Psoas muscle (tissue), 8 donors: Measurements from ENCODE around the gene NFIC. TPM values are rescaled to one million over a fixed set of nuclear protein-coding genes. Genes with fewer than 3 reads are reported as not detected.
"Not testable (repeated sequence)": the region's sequence is repeated elsewhere in the genome, so short reads cannot be mapped to it uniquely, and the experiment has no call there.

Source experiments
- ATAC-seq, 4 donors: fragments of 200-7000 bp; cut with Tn5 transposase; one replicate each; pipeline ENCODE4 v1.9.1; 2020; ENCODE audit warnings: moderate library complexity in 3 of 4, mild to moderate bottlenecking in 2 of 4
- DNase-seq, 2 donors: peaks; one replicate each; pipeline ENCODE4 v3.0.0-alpha.2; 2020
- H3K27ac ChIP-seq: fragments of 200-600 bp; one replicate; pipeline ENCODE4 v1.8.0; 2022
- H3K27me3 ChIP-seq, 3 donors: fragments of 200-600 bp in 1 of 3; one replicate each; pipeline versions ENCODE4 v1.6.1 to v1.8.0; 2013 to 2022; ENCODE audit warnings: low read length in 2 of 3, mild to moderate bottlenecking in 2 of 3, moderate library complexity in 1 of 3; ENCODE audit not compliant: insufficient read depth in 3 of 3
- H3K36me3 ChIP-seq, 2 donors: fragments of 200-600 bp in 1 of 2; one replicate each; pipeline versions ENCODE4 v1.6.1 to v1.8.0; 2013 to 2022; ENCODE audit warnings: low read depth in 1 of 2, mild to moderate bottlenecking in 1 of 2, moderate library complexity in 1 of 2; ENCODE audit not compliant: insufficient read depth in 1 of 2
- H3K4me1 ChIP-seq: fragments of 200-600 bp; one replicate; pipeline ENCODE4 v1.8.0; 2022
- H3K4me3 ChIP-seq: fragments of 200-600 bp; one replicate; pipeline ENCODE4 v1.8.0; 2022; ENCODE audit warnings: mild to moderate bottlenecking
- H3K9me3 ChIP-seq: fragments of 200-600 bp; one replicate; pipeline ENCODE4 v1.8.0; 2022
- WGBS, 3 donors: extraction: QIAGEN DNeasy Blood & Tissue Kit; methylation state at CpG; one replicate each; pipeline versions ENCODE4 v1.1.6 to v1.1.7; 2013; 5-methylcytosine and 5-hydroxymethylcytosine counted together
- intact Hi-C, 2 donors: fragments of 100-400 bp; cut with DNase I; formaldehyde crosslinking; loops; one replicate each; pipeline versions ENCODE4 v1.11.0 to v1.14.2; 2022
- polyA plus RNA-seq, 3 donors: library from polyadenylated mRNA; stranded (reverse); fragments of 200-250 nt; gene quantifications; one replicate each; pipeline ENCODE4 v1.2.3, GENCODE V29; 2013
- total RNA-seq, 4 donors: library from RNA; stranded (reverse); fragmentation: NEBNext Ultra II Directional in 2 of 4; extraction: Animal tissue kit (Norgen Biotek cat#: 25700) in 2 of 4; gene quantifications; one replicate each; pipeline versions ENCODE4 v1.2.1 to v1.2.4, GENCODE V29; 2021 to 2023
- TF ChIP-seq, protein P1 (sequence below): fragments of 200-600 bp; IDR thresholded peaks from one replicate; pipeline ENCODE4 v1.8.0; 2022; ENCODE audit warnings: antibody characterized with exemption
- donor health status: healthy with polysubstance abuse.
- donor health status: DM: no; HTN: no; CAD: no; lungs with moderate emphysema.
- donor health status: Bipolar disorder and iron deficiency.
- donor health status: healthy.
- donor health status: DM: yes; HTN: yes; CAD: no.
- donor health status: DM: no; HTN: no; CAD: no.
- donor health status: DM: no; HTN: no; CAD: no.
- donor health status: DM: yes; HTN: yes; CAD: no.

Gene NFIC
- total and polyA plus RNA-seq, 7 donors = 100.0 to 439 (median 270) TPM

GRCh38 chr19:3345850-3346460, 20.4 kb upstream of the NFIC start:
- ATAC-seq (peak in 1 of 4 donors; percentile 13), DNase-seq (no peak)
- Histone ChIP-seq H3K4me1 (peaks cover 23% of the 10 kb centered on the region), H3K36me3 (no peaks in the 10 kb centered on the region), H3K9me3 (no peaks in the 10 kb centered on the region), H3K27me3 (no peaks in the 10 kb centered on the region), H3K4me3 (no peak overlapping the region), H3K27ac (peak overlapping the region; percentile 53)
- intact Hi-C loops = loop anchor here (5.0 kb wide), 1 partner anchor 86 kb away; no protein-coding TSS in a partner anchor
- TF ChIP-seq, protein P1, sequence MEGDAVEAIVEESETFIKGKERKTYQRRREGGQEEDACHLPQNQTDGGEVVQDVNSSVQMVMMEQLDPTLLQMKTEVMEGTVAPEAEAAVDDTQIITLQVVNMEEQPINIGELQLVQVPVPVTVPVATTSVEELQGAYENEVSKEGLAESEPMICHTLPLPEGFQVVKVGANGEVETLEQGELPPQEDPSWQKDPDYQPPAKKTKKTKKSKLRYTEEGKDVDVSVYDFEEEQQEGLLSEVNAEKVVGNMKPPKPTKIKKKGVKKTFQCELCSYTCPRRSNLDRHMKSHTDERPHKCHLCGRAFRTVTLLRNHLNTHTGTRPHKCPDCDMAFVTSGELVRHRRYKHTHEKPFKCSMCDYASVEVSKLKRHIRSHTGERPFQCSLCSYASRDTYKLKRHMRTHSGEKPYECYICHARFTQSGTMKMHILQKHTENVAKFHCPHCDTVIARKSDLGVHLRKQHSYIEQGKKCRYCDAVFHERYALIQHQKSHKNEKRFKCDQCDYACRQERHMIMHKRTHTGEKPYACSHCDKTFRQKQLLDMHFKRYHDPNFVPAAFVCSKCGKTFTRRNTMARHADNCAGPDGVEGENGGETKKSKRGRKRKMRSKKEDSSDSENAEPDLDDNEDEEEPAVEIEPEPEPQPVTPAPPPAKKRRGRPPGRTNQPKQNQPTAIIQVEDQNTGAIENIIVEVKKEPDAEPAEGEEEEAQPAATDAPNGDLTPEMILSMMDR = no peak
- WGBS, 3 donors = 47 to 59% (median 52%) methylated on average over 15 of the region's 15 CpGs

DNA sequence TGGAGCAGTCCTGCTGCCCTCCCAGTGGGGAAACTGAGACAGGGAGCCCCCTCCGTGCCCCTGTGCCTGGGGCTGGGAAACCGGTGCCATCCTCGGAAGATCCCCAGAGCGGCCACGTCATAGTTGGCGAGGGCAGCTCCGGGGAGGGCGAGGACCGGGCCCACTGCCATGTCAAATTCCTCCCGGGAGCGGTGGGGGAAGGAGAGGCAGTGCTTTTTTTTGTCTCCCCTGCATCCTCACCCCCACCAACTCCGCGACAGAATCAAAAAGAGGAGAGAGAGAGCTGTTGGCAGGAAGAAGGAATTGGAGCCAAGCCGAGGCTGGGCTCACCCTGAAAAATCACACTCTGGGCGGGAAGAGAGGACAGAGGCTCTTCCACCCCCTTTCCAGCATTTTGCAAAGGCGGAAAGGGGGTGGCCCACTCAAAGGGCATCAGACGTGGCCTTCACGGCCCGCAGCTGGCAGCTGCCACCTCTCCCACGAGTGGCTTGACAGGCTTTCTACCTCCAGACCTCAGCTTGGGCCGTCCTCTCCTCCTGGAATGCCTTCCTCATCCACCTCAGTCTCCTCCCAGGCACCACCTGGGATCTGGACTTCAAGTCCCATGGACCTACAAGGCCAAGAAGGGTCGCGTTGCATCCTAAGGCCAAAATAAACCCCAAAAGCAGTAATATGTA, 19.6 kb upstream of the NFIC start:
- H3K4me1 ChIP-seq = peaks cover 23% of the 10 kb centered on the region
- H3K27ac ChIP-seq = peak overlapping the region; percentile 53
- H3K36me3 ChIP-seq = no peaks in the 10 kb centered on the region
- DNase-seq (peak; percentile 81 to 89), ATAC-seq (peak; percentile 22 to 61 (median 38))
- TF ChIP-seq, protein P1 = no peak
- intact Hi-C loops = loop anchor here (5.0 kb wide), 1 partner anchor 85 kb away; no protein-coding TSS in a partner anchor
- no peaks in the 10 kb centered on the region for H3K27me3 ChIP-seq
- H3K9me3 ChIP-seq = no peaks in the 10 kb centered on the region
- whole genome bisulfite sequencing, 3 donors = 12 to 22% (median 18%) methylated on average over 22 to 23 of the region's 23 CpGs
- H3K4me3 ChIP-seq = no peak overlapping the region

DNA sequence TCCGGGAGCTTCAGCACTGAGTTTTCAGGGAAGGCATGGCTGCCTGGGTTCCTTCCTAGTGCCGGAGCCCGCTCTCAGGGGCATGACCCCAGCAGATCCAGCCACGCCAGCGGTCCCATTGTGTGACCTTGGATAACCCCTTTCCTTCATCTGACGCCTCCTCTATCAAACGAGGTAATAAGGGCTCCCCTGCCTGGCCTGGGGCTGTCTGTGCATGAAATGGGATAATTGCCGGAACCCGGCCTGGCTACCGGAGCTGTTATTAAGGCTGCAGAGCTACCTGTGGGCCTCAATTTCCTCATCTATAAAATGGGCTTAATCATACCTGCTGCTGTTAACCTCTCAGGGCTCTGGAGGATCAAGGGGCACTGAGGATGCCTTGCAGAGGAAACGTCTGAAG, 18.3 kb upstream of the NFIC start:
- TF ChIP-seq, protein P1 = no peak
- ATAC-seq (no peak), DNase-seq (no peak)
- Histone ChIP-seq H3K4me1 (peaks cover 22% of the 10 kb centered on the region), H3K4me3 (no peak overlapping the region), H3K36me3 (no peaks in the 10 kb centered on the region), H3K27ac (no peak overlapping the region), H3K9me3 (no peaks in the 10 kb centered on the region), H3K27me3 (no peaks in the 10 kb centered on the region)
- WGBS, 3 donors = 60 to 75% (median 61%) methylated on average over 11 of the region's 11 CpGs
- intact Hi-C loops = loop anchor here (5.0 kb wide), 1 partner anchor 84 kb away; no protein-coding TSS in a partner anchor

DNA sequence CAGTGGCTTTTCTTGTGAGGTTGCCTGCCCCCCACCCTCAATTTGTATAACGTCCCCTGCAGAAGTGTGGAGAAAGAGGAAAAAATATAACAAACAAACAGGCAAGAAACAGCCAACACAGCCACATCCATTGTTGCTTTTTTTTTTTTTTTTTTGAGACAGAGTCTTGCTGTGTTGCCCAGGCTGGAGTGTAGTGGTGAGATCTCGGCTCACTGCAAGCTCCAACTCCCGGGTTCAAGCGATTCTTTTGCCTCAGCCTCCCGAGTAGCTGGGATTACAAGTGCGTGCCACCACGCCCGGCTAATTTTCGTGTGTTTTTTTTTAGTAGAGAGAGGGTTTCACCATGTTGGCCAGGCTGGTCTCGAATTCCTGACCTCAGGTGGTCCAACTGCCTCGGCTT, 17.9 kb upstream of the NFIC start:
- ATAC-seq, H3K27me3 ChIP-seq, H3K9me3 ChIP-seq, H3K36me3 ChIP-seq, DNase-seq, H3K27ac ChIP-seq, H3K4me3 ChIP-seq: not testable (repeated sequence)
- peaks cover 18% of the 10 kb centered on the region for H3K4me1 ChIP-seq
- WGBS, 3 donors = 93 to 96% (median 95%) methylated on average over 11 of the region's 11 CpGs
- intact Hi-C loops = loop anchor here (5.0 kb wide), 1 partner anchor 84 kb away; no protein-coding TSS in a partner anchor

DNA sequence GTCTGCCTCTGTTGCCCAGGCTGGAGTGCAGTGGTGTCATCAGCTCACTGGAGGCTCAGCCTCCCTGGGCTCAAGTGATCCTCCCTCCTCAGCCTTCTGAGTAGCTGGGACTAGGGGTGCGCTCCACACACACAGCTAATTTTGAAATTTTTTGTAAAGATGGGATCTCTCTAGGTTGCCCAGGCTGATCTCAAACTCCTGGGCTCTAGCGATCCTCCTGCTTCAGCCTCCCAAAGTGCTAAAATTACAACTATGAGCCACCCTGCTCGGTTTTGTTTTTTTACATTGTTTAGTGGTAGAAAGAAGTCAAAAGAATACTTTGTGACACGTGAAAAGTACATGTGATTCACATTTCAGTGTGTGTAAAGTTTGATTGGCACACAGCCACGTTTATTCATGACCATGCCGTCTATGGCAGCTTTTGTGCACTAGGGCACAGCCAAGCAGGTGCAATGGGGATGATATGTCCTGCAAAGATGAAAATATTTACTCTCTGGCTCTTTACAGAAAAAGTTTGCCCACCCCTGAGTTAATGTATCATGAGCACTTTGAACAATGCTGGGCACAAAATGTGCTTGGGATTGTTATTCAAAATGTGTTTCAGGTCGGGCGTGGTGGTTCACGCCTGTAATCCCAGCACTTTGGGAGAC, 16.2 kb upstream of the NFIC start:
- WGBS, 3 donors = 51 to 68% (median 58%) methylated on average over 9 of the region's 9 CpGs
- H3K36me3 ChIP-seq = no peaks in the 10 kb centered on the region
- H3K4me3 ChIP-seq = no peak overlapping the region
- H3K9me3 ChIP-seq = peaks cover 4% of the 10 kb centered on the region
- peaks cover 15% of the 10 kb centered on the region for H3K4me1 ChIP-seq
- H3K27me3 ChIP-seq = no peaks in the 10 kb centered on the region
- no peak overlapping the region for H3K27ac ChIP-seq
- ATAC-seq = peak in 1 of 4 donors; percentile 30
- no peak for DNase-seq
- intact Hi-C loops = no loop called here
- TF ChIP-seq, protein P1 = no peak
